Uterus (tissue), 4 donors: ENCODE measurements around the gene GPLD1. TPM values are rescaled to one million over a fixed set of nuclear protein-coding genes. Genes with fewer than 3 reads are reported as not detected.

ENCODE experiments used
- DNase-seq, 2 donors: peaks; one replicate each; pipeline ENCODE4 v3.0.0-alpha.2; 2019 to 2020
- H3K27ac ChIP-seq, 2 donors: fragments of 200-600 bp; sonication (generic); 1 replicate in 1 of 2; 2 replicates in 1 of 2; pipeline ENCODE4 v1.5.1; 2016 to 2018
- H3K27me3 ChIP-seq, 2 donors: fragments of 200-600 bp; sonication (generic); one replicate each; pipeline ENCODE4 v1.5.1; 2018 to 2019; ENCODE audit warnings: control low read depth in 1 of 2
- H3K36me3 ChIP-seq, 2 donors: fragments of 200-600 bp; sonication (generic); one replicate each; pipeline ENCODE4 v1.5.1; 2019; ENCODE audit warnings: control low read depth in 1 of 2
- H3K4me1 ChIP-seq, 2 donors: fragments of 200-600 bp; sonication (generic); one replicate each; pipeline ENCODE4 v1.5.1; 2018 to 2019; ENCODE audit warnings: control low read depth in 1 of 2
- H3K4me3 ChIP-seq, 2 donors: fragments of 200-600 bp; sonication (generic); 1 replicate in 1 of 2; 2 replicates in 1 of 2; pipeline ENCODE4 v1.5.1; 2018 to 2019; ENCODE audit warnings: mild to moderate bottlenecking in 1 of 2
- H3K9me3 ChIP-seq, 2 donors: fragments of 200-600 bp; sonication (generic); one replicate each; pipeline ENCODE4 v1.5.1; 2019; ENCODE audit warnings: control low read depth in 1 of 2
- POLR2A ChIP-seq, 2 donors: fragments of 450-650 bp; IDR thresholded peaks; one replicate each; pipeline ENCODE4 v1.6.1; 2016; ENCODE audit warnings: antibody characterized with exemption in 2 of 2, mild to moderate bottlenecking in 1 of 2, moderate library complexity in 1 of 2
- intact Hi-C: fragments of 100-400 bp; cut with DNase I; formaldehyde crosslinking; loops from one replicate; pipeline ENCODE4 v1.15.1; 2023; ENCODE audit warnings: low total_unique reads
- total RNA-seq, 4 donors: library from RNA; depleted of rRNA in 3 of 4; stranded (reverse); fragments of >200 nt in 3 of 4; gene quantifications; one replicate each; pipeline versions ENCODE4 v1.1.0 to v1.2.4, GENCODE V29; 2014 to 2023
- TF ChIP-seq, protein P1 (sequence below), 4 experiments: fragments of 200-600 bp in 2 of 4; fragments of 450-650 bp in 2 of 4; sonication (generic) in 2 of 4; IDR thresholded peaks; one replicate each; pipeline ENCODE4 v1.5.1; 2016 to 2019; ENCODE audit warnings: antibody characterized with exemption in 4 of 4, mild to moderate bottlenecking in 2 of 4, moderate library complexity in 1 of 4
- donor health status: DM: yes; HTN: yes; CAD: no.

Gene GPLD1
- total RNA-seq, 4 donors from 2014 or later: under 0.01 to 6.5 (median 3.7) TPM

DNA sequence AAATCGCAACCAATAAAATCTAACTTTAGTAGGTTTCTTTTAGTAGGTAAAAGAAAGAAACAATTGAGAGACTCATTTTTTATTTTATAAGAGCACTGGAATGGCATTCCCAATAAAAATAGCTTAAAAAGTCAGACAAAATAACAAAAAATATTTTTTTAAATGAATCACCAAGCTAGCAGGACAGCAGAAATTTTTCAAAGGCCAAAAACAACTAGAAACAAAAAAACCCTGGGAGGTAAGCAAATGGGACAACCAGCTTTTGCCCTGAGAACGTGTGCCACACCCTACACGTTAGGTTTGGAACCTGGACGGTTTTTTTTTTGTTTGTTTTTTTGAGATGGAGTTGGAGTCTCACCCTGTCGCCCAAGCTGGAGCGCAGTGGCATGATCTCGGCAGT, 19.6 kb downstream of the GPLD1 start:
- Histone ChIP-seq H3K4me1 (no peaks in the 10 kb centered on the region), H3K27me3 (no peaks in the 10 kb centered on the region), H3K9me3 (no peaks in the 10 kb centered on the region), H3K27ac (no peak overlapping the region), H3K4me3 (no peak overlapping the region), H3K36me3 (no peaks in the 10 kb centered on the region)
- DNase-seq: no peak
- no peak for TF ChIP-seq POLR2A (IDR thresholded peaks at IDR 0.05)
- TF ChIP-seq, protein P1, sequence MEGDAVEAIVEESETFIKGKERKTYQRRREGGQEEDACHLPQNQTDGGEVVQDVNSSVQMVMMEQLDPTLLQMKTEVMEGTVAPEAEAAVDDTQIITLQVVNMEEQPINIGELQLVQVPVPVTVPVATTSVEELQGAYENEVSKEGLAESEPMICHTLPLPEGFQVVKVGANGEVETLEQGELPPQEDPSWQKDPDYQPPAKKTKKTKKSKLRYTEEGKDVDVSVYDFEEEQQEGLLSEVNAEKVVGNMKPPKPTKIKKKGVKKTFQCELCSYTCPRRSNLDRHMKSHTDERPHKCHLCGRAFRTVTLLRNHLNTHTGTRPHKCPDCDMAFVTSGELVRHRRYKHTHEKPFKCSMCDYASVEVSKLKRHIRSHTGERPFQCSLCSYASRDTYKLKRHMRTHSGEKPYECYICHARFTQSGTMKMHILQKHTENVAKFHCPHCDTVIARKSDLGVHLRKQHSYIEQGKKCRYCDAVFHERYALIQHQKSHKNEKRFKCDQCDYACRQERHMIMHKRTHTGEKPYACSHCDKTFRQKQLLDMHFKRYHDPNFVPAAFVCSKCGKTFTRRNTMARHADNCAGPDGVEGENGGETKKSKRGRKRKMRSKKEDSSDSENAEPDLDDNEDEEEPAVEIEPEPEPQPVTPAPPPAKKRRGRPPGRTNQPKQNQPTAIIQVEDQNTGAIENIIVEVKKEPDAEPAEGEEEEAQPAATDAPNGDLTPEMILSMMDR (IDR thresholded peaks at IDR 0.05): no peak
- intact Hi-C loops: no loop called here

- Histone ChIP-seq H3K27me3 (no peaks in the 10 kb centered on the region), H3K4me3 (no peak overlapping the region), H3K4me1 (no peaks in the 10 kb centered on the region), H3K27ac (no peak overlapping the region), H3K36me3 (no peaks in the 10 kb centered on the region), H3K9me3 (no peaks in the 10 kb centered on the region)
- intact Hi-C loops: no loop called here
- no peak for TF ChIP-seq POLR2A (IDR thresholded peaks at IDR 0.05)
- TF ChIP-seq, protein P1 (IDR thresholded peaks at IDR 0.05): no peak
- DNase-seq: no peak
These were observed 24.9 kb downstream of the GPLD1 start for GRCh38 chr6:24464253-24465038.

GRCh38 chr6:24460966-24461365, 28.4 kb downstream of the GPLD1 start:
- Histone ChIP-seq H3K27ac (no peak overlapping the region), H3K36me3 (no peaks in the 10 kb centered on the region), H3K4me3 (no peak overlapping the region), H3K4me1 (no peaks in the 10 kb centered on the region), H3K27me3 (no peaks in the 10 kb centered on the region), H3K9me3 (no peaks in the 10 kb centered on the region)
- TF ChIP-seq, protein P1 (IDR thresholded peaks at IDR 0.05): no peak
- no peak for TF ChIP-seq POLR2A (IDR thresholded peaks at IDR 0.05)
- intact Hi-C loops: no loop called here
- DNase-seq: no peak

DNA sequence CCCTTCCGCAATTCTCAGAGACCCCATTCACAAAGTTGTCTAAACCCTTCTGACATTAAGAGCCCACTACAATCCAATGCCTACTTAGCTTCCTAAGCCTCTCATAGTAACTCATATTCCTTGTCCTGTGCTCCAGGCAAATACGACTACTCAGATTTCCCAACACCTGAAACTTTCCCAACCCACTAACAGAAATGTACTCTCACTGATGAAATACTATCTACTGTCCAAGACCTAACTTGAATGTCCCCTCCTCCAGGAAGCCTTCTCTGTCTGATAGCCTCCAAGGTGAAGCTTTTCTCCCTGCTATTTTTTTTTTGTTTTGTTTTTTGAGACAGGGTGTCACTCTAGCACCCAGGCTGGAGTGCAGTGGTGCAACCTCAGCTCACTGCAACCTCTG, 30.4 kb downstream of the GPLD1 start:
- H3K27me3 ChIP-seq: no peaks in the 10 kb centered on the region
- intact Hi-C loops: no loop called here
- no peaks in the 10 kb centered on the region for H3K4me1 ChIP-seq
- TF ChIP-seq, protein P1 (IDR thresholded peaks at IDR 0.05): no peak
- TF ChIP-seq POLR2A (IDR thresholded peaks at IDR 0.05): no peak
- DNase-seq: no peak
- H3K9me3 ChIP-seq: no peaks in the 10 kb centered on the region
- no peak overlapping the region for H3K4me3 ChIP-seq
- no peaks in the 10 kb centered on the region for H3K36me3 ChIP-seq
- no peak overlapping the region for H3K27ac ChIP-seq

DNA sequence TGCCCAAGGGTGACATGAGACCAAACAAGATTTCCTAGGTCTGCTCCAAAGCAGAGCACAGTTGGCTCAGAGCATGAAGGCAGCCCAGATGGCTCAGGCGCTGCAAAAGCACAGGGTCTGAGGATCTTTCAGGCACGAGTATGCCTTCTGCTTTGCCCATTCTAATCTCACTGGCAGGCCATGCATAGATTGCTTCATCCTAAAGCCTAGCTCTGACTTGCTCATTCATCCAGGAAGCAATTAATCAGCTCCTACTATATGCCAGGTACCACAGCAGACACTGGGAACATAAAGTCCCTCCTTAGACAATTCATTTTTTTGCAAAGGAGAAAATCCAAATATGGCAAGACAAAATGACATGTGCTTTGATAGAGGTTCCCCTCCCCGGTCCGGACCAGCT, 31.2 kb downstream of the GPLD1 start:
- TF ChIP-seq, protein P1 (IDR thresholded peaks at IDR 0.05): no peak
- no peak for TF ChIP-seq POLR2A (IDR thresholded peaks at IDR 0.05)
- Histone ChIP-seq H3K36me3 (no peaks in the 10 kb centered on the region), H3K9me3 (no peaks in the 10 kb centered on the region), H3K27ac (no peak overlapping the region), H3K27me3 (no peaks in the 10 kb centered on the region), H3K4me1 (no peaks in the 10 kb centered on the region), H3K4me3 (no peak overlapping the region)
- intact Hi-C loops: no loop called here
- DNase-seq: no peak
